GM12801 (cell line): ENCODE results near the gene THAP7.

Source experiments
- CTCF ChIP-seq: IDR thresholded peaks from one replicate; pipeline ENCODE4 v1.5.1; 2011; ENCODE audit warnings: control low read depth; ENCODE audit not compliant: insufficient read length; ENCODE audit errors: extremely low read depth

Gene THAP7

GRCh38 chr22:20982563-20982882 lies 19.4 kb downstream of the THAP7 start:
- no peak for TF ChIP-seq CTCF

GRCh38 chr22:20981787-20982562 lies 19.9 kb downstream of the THAP7 start, which contains the start of gene LZTR1:
Gene LZTR1, plus strand, starts transcription at chr22:20982297. Its CDS starts 75 bp downstream, at chr22:20982372.
- TF ChIP-seq CTCF = no peak

GRCh38 chr22:20980938-20981722 lies 20.8 kb downstream of the THAP7 start:
- no peak for TF ChIP-seq CTCF

- TF ChIP-seq CTCF = no peak
Measured at GRCh38 chr22:20980523-20980922, 21.4 kb downstream of the THAP7 start.

GRCh38 chr22:20979940-20980453 lies 21.9 kb downstream of the THAP7 start:
- TF ChIP-seq CTCF = no peak

GRCh38 chr22:20979243-20979809 lies 22.6 kb downstream of the THAP7 start:
- no peak for TF ChIP-seq CTCF

- TF ChIP-seq CTCF = no peak
Measured at GRCh38 chr22:20978419-20978818, 23.5 kb downstream of the THAP7 start.
